ENCODE data around the gene CEMIP. TPM values are rescaled to one million over a fixed set of nuclear protein-coding genes. Genes with fewer than 3 reads are reported as not detected.

The CEMIP gene
- total RNA-seq, 6 experiments from 2014 or later = 0.64 to 0.74 TPM; not detected in 4

DNA sequence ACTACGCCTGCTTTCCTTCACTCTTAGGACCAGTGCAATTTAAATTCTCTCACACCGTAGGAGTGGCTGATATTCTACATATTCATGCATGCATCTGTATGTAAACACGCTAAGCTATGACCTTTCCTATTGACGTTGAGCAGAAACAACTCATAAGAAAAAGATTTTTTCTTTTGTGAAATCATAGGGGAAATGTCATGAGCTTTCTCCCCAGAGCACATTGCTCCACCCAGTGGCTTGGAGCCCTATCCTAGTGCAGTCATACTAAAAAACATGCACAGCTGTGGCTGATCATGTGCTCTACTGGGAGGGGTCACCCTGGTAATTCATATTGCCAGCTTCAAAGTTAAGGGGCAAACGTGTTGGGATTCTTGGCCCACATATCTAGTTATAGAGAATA lies 212.3 kb downstream of the CEMIP start:
- WGBS (ENCODE audit: insufficient coverage, low coverage, low lambda C conversion rate, missing lambda C conversion rate) = 64% methylated on average over 5 of the region's 5 CpGs
- H3K27ac ChIP-seq = no peak overlapping the region
- peak in 1 of 4 donors; percentile 6 for ATAC-seq
- DNase-seq = no peak
- no peaks in the 10 kb centered on the region for H3K27me3 ChIP-seq
- peaks cover 0 to 15% (median 6%) of the 10 kb centered on the region in 4 donors for H3K4me1 ChIP-seq
- H3K36me3 ChIP-seq = no peaks in the 10 kb centered on the region
- intact Hi-C loops (cut with DNase I) = loop anchor here in 1 of 2 donors (10.0 kb wide), 2 partner anchors 113 to 273 kb away; no protein-coding TSS in a partner anchor
- TF ChIP-seq, protein P1, sequence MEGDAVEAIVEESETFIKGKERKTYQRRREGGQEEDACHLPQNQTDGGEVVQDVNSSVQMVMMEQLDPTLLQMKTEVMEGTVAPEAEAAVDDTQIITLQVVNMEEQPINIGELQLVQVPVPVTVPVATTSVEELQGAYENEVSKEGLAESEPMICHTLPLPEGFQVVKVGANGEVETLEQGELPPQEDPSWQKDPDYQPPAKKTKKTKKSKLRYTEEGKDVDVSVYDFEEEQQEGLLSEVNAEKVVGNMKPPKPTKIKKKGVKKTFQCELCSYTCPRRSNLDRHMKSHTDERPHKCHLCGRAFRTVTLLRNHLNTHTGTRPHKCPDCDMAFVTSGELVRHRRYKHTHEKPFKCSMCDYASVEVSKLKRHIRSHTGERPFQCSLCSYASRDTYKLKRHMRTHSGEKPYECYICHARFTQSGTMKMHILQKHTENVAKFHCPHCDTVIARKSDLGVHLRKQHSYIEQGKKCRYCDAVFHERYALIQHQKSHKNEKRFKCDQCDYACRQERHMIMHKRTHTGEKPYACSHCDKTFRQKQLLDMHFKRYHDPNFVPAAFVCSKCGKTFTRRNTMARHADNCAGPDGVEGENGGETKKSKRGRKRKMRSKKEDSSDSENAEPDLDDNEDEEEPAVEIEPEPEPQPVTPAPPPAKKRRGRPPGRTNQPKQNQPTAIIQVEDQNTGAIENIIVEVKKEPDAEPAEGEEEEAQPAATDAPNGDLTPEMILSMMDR (IDR thresholded peaks at IDR 0.05) = peak in 3 of 4 donors; percentile 5 to 9 (median 6)
- TF ChIP-seq POLR2A (IDR thresholded peaks at IDR 0.05) = no peak
- H3K9me3 ChIP-seq = no peaks in the 10 kb centered on the region
- no peak overlapping the region for H3K4me3 ChIP-seq

DNA sequence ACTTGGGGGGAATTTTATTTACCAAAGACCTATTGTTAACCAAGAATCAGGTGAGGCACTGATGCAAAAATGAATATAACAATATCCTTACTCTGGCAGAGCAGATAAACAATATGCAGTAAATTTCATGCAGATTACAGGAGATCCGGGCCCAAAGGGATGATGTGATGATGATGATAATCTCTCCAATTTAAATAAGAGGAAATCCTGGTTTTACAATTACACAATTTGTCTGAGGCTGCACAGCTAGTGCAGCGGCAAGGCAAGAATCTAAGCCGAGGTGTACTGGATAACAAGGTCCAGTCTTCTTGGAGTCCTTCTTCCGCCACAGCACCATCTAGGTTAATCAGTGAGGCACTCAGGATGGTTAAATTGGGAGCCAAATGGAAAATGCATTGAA lies 212.8 kb downstream of the CEMIP start:
- H3K4me1 ChIP-seq = peaks cover 0 to 15% (median 6%) of the 10 kb centered on the region in 4 donors
- ATAC-seq (no peak), DNase-seq (no peak)
- no peaks in the 10 kb centered on the region for H3K27me3 ChIP-seq
- no peaks in the 10 kb centered on the region for H3K9me3 ChIP-seq
- WGBS (ENCODE audit: insufficient coverage, low coverage, low lambda C conversion rate, missing lambda C conversion rate) = 67% methylated on average over 4 of the region's 4 CpGs
- no peak overlapping the region for H3K27ac ChIP-seq
- no peaks in the 10 kb centered on the region for H3K36me3 ChIP-seq
- TF ChIP-seq POLR2A (IDR thresholded peaks at IDR 0.05) = no peak
- TF ChIP-seq, protein P1 (IDR thresholded peaks at IDR 0.05) = no peak
- H3K4me3 ChIP-seq = no peak overlapping the region
- intact Hi-C loops (cut with DNase I) = loop anchor here in 1 of 2 donors (10.0 kb wide), 2 partner anchors 113 to 273 kb away; no protein-coding TSS in a partner anchor

DNA sequence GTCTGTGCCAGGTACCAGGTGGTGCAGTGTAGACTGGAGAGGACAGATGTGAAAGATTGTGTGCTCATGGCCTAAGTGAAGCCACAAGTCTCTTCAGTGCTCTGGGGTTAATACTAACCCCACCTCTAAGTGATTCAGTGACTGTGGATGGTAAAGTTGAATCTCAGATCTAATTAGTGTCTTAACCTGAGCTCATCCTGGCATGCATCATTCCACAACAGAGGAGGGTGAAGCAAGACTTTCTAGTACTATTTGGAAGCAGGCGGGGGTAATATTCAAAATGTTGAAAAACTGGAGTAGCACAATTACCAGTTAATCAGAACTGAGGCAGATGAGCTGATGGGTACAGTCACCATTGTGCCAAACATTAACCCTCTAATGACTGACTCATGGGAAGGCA lies 213.3 kb downstream of the CEMIP start:
- intact Hi-C loops (cut with DNase I) = loop anchor here in 1 of 2 donors (10.0 kb wide), 2 partner anchors 112 to 272 kb away; no protein-coding TSS in a partner anchor
- Histone ChIP-seq H3K36me3 (no peaks in the 10 kb centered on the region), H3K4me1 (peaks cover 0 to 15% (median 6%) of the 10 kb centered on the region in 4 donors), H3K27ac (no peak overlapping the region), H3K9me3 (no peaks in the 10 kb centered on the region), H3K4me3 (no peak overlapping the region), H3K27me3 (no peaks in the 10 kb centered on the region)
- DNase-seq (no peak), ATAC-seq (no peak)
- WGBS (ENCODE audit: insufficient coverage, low coverage, low lambda C conversion rate, missing lambda C conversion rate) = 100% methylated on average over 1 of the region's 1 CpG
- no peak for TF ChIP-seq POLR2A (IDR thresholded peaks at IDR 0.05)
- TF ChIP-seq, protein P1 (IDR thresholded peaks at IDR 0.05) = no peak

DNA sequence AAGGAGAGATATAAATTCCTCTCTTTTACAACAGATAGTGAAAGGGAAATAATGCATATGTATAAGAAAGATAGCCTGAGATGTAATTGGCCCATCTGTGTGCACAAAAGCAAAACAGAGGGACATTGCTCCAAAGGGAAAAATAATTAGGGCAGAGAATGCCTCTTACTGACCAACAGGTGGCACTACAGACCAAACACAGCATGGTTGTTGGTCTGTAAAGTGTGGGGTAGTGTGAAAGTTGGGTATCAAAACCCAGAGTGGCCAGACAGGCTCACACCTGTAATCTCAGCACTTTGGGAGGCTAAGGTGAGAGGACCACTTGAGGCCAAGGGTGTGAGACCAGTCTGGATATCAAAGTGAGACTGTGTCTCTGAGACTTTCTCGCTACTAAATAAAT lies 217.1 kb downstream of the CEMIP start:
- intact Hi-C loops (cut with DNase I) = loop anchor here (5.0 to 10.0 kb wide), 3 partner anchors 109 to 269 kb away; no protein-coding TSS in a partner anchor
- WGBS (ENCODE audit: insufficient coverage, low coverage, low lambda C conversion rate, missing lambda C conversion rate) = 86% methylated on average over 1 of the region's 1 CpG
- H3K4me1 ChIP-seq = peaks cover 0 to 7% (median 0%) of the 10 kb centered on the region in 4 donors
- no peak overlapping the region for H3K4me3 ChIP-seq
- H3K9me3 ChIP-seq = no peaks in the 10 kb centered on the region
- H3K36me3 ChIP-seq = no peaks in the 10 kb centered on the region
- no peak for TF ChIP-seq POLR2A (IDR thresholded peaks at IDR 0.05)
- TF ChIP-seq, protein P1 (IDR thresholded peaks at IDR 0.05) = peak; percentile 49 to 72 (median 66)
- H3K27me3 ChIP-seq = no peaks in the 10 kb centered on the region
- ATAC-seq (peak in 3 of 4 donors; percentile 8 to 43 (median 33)), DNase-seq (no peak)
- H3K27ac ChIP-seq = no peak overlapping the region
